ENCODE results near the gene ARHGEF37.

The ARHGEF37 gene

DNA sequence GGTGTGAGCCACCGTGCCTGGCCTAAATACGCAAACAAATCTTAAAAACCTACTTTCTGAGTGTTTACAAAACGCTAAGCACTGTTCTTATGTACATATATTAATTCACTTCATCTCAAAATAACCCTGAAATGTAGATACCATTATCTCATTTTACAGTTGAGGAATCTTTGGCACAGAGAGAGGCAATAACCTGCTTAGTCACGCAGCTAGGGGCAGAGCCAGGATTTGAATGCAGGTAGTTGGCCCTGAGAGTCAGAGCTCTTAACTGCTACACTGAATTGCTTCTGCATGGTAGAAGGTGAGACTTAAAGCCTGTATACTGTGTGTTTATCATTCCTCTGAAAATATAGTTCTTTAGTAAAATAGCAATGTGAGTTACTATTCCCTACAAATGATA, 21.9 kb downstream of the ARHGEF37 start:
- H3K4me1 Mint-ChIP-seq (ENCODE audit: low read depth): peaks cover 18% of the 10 kb centered on the region
- no peaks in the 10 kb centered on the region for H3K9me3 Mint-ChIP-seq
- H3K36me3 Mint-ChIP-seq (ENCODE audit: low read depth): no peaks in the 10 kb centered on the region
- no peak overlapping the region for H3K4me3 Mint-ChIP-seq
- no peak overlapping the region for H3K27ac Mint-ChIP-seq
- no peaks in the 10 kb centered on the region for H3K27me3 Mint-ChIP-seq (ENCODE audit: low read depth)

- no peaks in the 10 kb centered on the region for H3K27me3 Mint-ChIP-seq (ENCODE audit: low read depth)
- H3K9me3 Mint-ChIP-seq: no peaks in the 10 kb centered on the region
- no peak overlapping the region for H3K27ac Mint-ChIP-seq
- H3K4me3 Mint-ChIP-seq: no peak overlapping the region
- no peaks in the 10 kb centered on the region for H3K36me3 Mint-ChIP-seq (ENCODE audit: low read depth)
- H3K4me1 Mint-ChIP-seq (ENCODE audit: low read depth): peaks cover 16% of the 10 kb centered on the region
Observed at GRCh38 chr5:149603920-149604319, 22.6 kb downstream of the ARHGEF37 start.

DNA sequence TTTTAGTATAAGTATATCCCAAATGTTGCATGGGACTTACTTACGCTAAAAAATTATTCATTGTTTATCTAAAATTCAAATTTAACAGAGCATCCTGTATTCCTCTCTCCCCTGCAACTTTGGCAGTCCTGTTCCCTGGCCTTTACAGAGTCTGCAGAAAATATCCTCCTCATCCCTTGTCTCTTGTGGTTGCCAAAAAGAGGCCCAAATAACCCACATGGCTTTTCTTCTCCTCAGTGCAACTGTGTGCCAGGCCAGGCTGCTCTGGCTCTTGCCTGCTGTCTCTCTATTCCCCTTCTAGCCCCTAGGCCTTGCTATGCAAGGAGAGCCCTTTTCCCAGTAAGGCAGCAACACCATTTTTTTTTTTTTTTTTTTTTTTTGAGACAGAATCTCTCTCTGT, 23.0 kb downstream of the ARHGEF37 start:
- Mint-ChIP-seq H3K4me1 (ENCODE audit: low read depth) (peaks cover 16% of the 10 kb centered on the region), H3K36me3 (ENCODE audit: low read depth) (peaks cover 2% of the 10 kb centered on the region), H3K27me3 (ENCODE audit: low read depth) (no peaks in the 10 kb centered on the region), H3K4me3 (no peak overlapping the region), H3K27ac (no peak overlapping the region), H3K9me3 (no peaks in the 10 kb centered on the region)

GRCh38 chr5:149605354-149605997, 24.2 kb downstream of the ARHGEF37 start:
- Mint-ChIP-seq H3K4me3 (no peak overlapping the region), H3K4me1 (ENCODE audit: low read depth) (peaks cover 16% of the 10 kb centered on the region), H3K27me3 (ENCODE audit: low read depth) (no peaks in the 10 kb centered on the region), H3K36me3 (ENCODE audit: low read depth) (peaks cover 2% of the 10 kb centered on the region), H3K9me3 (no peaks in the 10 kb centered on the region), H3K27ac (no peak overlapping the region)

GRCh38 chr5:149605998-149606724, 24.9 kb downstream of the ARHGEF37 start:
- H3K27me3 Mint-ChIP-seq (ENCODE audit: low read depth): no peaks in the 10 kb centered on the region
- peaks cover 2% of the 10 kb centered on the region for H3K36me3 Mint-ChIP-seq (ENCODE audit: low read depth)
- H3K9me3 Mint-ChIP-seq: no peaks in the 10 kb centered on the region
- peaks cover 16% of the 10 kb centered on the region for H3K4me1 Mint-ChIP-seq (ENCODE audit: low read depth)
- no peak overlapping the region for H3K27ac Mint-ChIP-seq
- peak overlapping the region; percentile 71 for H3K4me3 Mint-ChIP-seq

DNA sequence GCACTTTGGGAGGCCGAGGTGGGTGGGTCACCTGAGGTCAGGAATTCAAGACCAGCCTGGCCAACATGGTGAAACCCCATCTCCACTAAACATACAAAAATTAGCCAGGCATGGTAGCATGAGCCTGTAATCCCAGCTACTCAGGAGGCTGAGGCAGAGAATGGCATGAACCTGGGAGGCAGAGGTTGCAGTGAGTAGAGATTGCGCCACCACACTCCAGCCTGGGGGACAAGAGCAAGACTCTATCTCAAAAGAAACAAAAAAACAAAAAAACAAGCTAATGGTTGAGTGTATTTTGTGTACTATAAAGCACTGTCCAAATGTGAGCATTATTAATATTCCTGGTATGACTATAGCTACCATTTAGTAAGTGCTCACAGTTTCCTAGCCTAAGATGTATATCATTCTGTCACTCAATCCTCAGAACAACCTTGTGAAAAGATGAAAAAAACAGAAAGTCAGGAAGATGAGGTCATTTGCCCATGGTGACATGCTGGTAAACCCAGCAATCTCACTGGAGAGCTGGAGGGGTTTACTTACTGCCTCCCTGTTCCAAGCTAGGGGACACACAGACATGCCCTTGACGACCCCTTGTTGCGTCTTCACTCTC, 27.7 kb downstream of the ARHGEF37 start:
- Mint-ChIP-seq H3K27ac (no peak overlapping the region), H3K4me3 (no peak overlapping the region), H3K9me3 (no peaks in the 10 kb centered on the region), H3K27me3 (ENCODE audit: low read depth) (no peaks in the 10 kb centered on the region), H3K4me1 (ENCODE audit: low read depth) (peaks cover 16% of the 10 kb centered on the region), H3K36me3 (ENCODE audit: low read depth) (peaks cover 2% of the 10 kb centered on the region)

DNA sequence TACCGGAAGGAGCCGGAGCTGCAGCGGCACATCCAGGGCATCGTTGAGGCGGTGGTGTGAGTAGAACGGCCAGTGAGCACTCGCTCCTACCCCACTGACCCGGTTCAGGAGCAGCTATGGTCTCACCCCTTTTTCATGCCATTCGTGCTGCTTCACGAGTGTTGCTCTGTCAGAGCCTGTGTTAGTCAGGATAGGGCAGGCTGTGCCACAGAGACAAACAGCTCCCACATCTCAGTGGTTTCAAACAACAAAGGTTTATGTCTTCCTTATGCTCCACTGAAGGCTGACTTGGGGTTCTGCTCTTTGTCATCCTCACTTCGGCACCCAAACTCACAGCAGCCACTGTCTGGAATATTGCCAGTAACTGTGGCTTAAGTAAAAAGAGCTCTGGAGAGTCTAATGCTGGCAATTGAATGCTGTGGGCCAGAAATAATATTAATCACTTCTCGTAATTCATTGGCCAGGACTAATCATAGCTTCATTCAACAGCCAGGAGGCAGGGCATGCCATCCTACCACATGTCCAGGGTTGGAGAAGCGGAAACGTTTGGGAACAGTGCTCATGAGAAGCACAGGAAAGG, 28.4 kb downstream of the ARHGEF37 start:
- H3K36me3 Mint-ChIP-seq (ENCODE audit: low read depth): peaks cover 2% of the 10 kb centered on the region
- H3K27me3 Mint-ChIP-seq (ENCODE audit: low read depth): no peaks in the 10 kb centered on the region
- H3K4me3 Mint-ChIP-seq: no peak overlapping the region
- H3K4me1 Mint-ChIP-seq (ENCODE audit: low read depth): peaks cover 16% of the 10 kb centered on the region
- no peak overlapping the region for H3K27ac Mint-ChIP-seq
- no peaks in the 10 kb centered on the region for H3K9me3 Mint-ChIP-seq

- Mint-ChIP-seq H3K4me1 (ENCODE audit: low read depth) (peaks cover 14% of the 10 kb centered on the region), H3K27me3 (ENCODE audit: low read depth) (no peaks in the 10 kb centered on the region), H3K27ac (no peak overlapping the region), H3K36me3 (ENCODE audit: low read depth) (peaks cover 2% of the 10 kb centered on the region), H3K9me3 (no peaks in the 10 kb centered on the region), H3K4me3 (no peak overlapping the region)
Observed at GRCh38 chr5:149610589-149611255, 29.4 kb downstream of the ARHGEF37 start.

DNA sequence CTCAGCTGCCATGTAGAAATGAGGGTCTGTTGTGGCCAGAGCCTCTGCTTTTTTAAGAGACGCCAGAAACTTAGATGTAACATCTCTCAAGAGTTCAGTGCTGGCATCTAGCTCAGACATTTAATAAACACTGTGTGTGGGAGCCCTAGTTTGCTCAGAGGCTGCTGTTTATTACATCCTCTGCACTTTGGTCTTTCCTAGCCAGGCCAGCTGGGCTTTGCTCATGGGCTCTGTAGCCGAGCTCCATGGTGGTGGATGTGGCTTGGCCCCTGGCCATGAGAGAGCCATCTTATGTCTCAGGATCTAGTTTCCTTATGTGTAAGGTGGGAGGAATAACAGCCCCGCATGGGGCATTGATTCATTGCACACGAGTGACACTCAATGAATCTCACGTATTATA, 30.0 kb downstream of the ARHGEF37 start:
- no peaks in the 10 kb centered on the region for H3K9me3 Mint-ChIP-seq
- no peak overlapping the region for H3K27ac Mint-ChIP-seq
- H3K4me3 Mint-ChIP-seq: no peak overlapping the region
- H3K36me3 Mint-ChIP-seq (ENCODE audit: low read depth): peaks cover 2% of the 10 kb centered on the region
- peaks cover 13% of the 10 kb centered on the region for H3K4me1 Mint-ChIP-seq (ENCODE audit: low read depth)
- H3K27me3 Mint-ChIP-seq (ENCODE audit: low read depth): no peaks in the 10 kb centered on the region

- no peaks in the 10 kb centered on the region for H3K27me3 Mint-ChIP-seq (ENCODE audit: low read depth)
- H3K9me3 Mint-ChIP-seq: no peaks in the 10 kb centered on the region
- H3K27ac Mint-ChIP-seq: no peak overlapping the region
- H3K4me1 Mint-ChIP-seq (ENCODE audit: low read depth): peaks cover 9% of the 10 kb centered on the region
- H3K4me3 Mint-ChIP-seq: no peak overlapping the region
- H3K36me3 Mint-ChIP-seq (ENCODE audit: low read depth): no peaks in the 10 kb centered on the region
Observed at GRCh38 chr5:149614034-149614907, 33.0 kb downstream of the ARHGEF37 start.

- H3K4me3 Mint-ChIP-seq: no peak overlapping the region
- no peaks in the 10 kb centered on the region for H3K27me3 Mint-ChIP-seq (ENCODE audit: low read depth)
- peaks cover 9% of the 10 kb centered on the region for H3K4me1 Mint-ChIP-seq (ENCODE audit: low read depth)
- no peak overlapping the region for H3K27ac Mint-ChIP-seq
- H3K9me3 Mint-ChIP-seq: no peaks in the 10 kb centered on the region
- H3K36me3 Mint-ChIP-seq (ENCODE audit: low read depth): no peaks in the 10 kb centered on the region
Observed at GRCh38 chr5:149615976-149616375, 34.7 kb downstream of the ARHGEF37 start.

- H3K27ac Mint-ChIP-seq: peak overlapping the region; percentile 20
- no peaks in the 10 kb centered on the region for H3K36me3 Mint-ChIP-seq (ENCODE audit: low read depth)
- no peaks in the 10 kb centered on the region for H3K9me3 Mint-ChIP-seq
- no peaks in the 10 kb centered on the region for H3K27me3 Mint-ChIP-seq (ENCODE audit: low read depth)
- H3K4me1 Mint-ChIP-seq (ENCODE audit: low read depth): peaks cover 9% of the 10 kb centered on the region
- H3K4me3 Mint-ChIP-seq: no peak overlapping the region
Observed at GRCh38 chr5:149616727-149617285, 35.5 kb downstream of the ARHGEF37 start.

GRCh38 chr5:149617760-149618306, 36.5 kb downstream of the ARHGEF37 start:
- Mint-ChIP-seq H3K27me3 (ENCODE audit: low read depth) (no peaks in the 10 kb centered on the region), H3K4me1 (ENCODE audit: low read depth) (peaks cover 9% of the 10 kb centered on the region), H3K36me3 (ENCODE audit: low read depth) (no peaks in the 10 kb centered on the region), H3K9me3 (no peaks in the 10 kb centered on the region), H3K4me3 (no peak overlapping the region), H3K27ac (no peak overlapping the region)

All from T-helper 1 cell treated with Interleukin-12 subunit alpha and Interleukin-12 subunit beta and Interleukin-4 antibody, amounts not matched to agents 30 μg/mL and 1 μg/mL, for 36 hours (primary cell).